ENCODE results near the gene SPAG5.
A peak's percentile ranks its signal among the peaks of the same experiment; 100 is the strongest.

SPAG5 gene

DNA sequence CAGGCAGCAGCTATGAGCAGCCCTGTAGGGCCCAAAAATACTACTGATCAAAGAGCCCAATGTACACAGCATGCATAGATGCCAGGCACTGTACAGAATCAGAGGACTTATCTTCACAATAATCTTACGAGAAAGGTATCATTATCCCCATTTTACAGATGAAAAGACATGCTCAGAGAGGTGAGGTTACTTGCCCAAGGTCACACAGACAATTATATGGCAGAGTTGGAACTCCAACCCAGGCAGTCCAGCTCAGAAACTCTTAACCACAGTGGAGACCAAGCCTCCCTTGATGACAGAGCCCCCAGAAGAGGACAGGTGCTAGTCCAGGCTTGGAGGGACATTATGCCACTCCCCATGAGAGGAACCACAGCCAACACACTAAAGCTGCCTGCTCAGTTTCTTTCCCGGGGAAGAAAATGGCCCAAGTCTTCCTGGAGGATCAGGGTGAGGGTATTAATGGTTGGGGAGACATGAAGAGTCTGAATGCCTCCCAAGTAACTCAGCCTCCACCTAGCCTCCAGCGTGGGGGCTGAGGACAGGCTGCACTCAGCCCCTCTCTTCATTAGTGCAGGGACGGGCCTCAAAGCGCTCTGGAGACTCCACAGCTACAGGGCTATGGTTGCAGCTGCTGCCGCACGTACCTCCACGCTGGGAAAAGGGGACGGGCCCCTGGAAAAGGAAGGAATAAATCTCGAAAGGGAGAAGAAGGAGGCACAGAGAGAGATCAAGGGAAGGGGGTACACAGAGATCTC is 47.2 kb downstream of the SPAG5 start:
- DNase-seq, result no peak
- Histone ChIP-seq H4K20me1 (ENCODE audit: insufficient read depth, low read length) (no peaks in the 10 kb centered on the region), H3K9me2 (replicated peaks; ENCODE audit: insufficient read depth, low read length) (no peaks in the 10 kb centered on the region), H3F3A (ENCODE audit: insufficient read depth, low read length) (no peaks in the 10 kb centered on the region; the same call in 1 of the 2 replicates), H3K4me2 (ENCODE audit: low read depth, low read length) (peak overlapping the region; percentile 88; the same call in 1 of the 2 replicates), H3K9me3 (replicated peaks; ENCODE audit: insufficient read depth, low read length) (no peaks in the 10 kb centered on the region), H3K79me2 (ENCODE audit: low read length) (no peaks in the 10 kb centered on the region), H3K27ac (ENCODE audit: low read length) (no peak overlapping the region), H3K27me3 (replicated peaks; ENCODE audit: insufficient read depth, low read length) (0 out of 2 replicates have a peak, but pooled peaks cover 5% of the 10 kb centered on the region), H3K36me3 (replicated peaks; ENCODE audit: insufficient read depth, low read length) (no peaks in the 10 kb centered on the region), H3K9ac (ENCODE audit: low read length) (no peak overlapping the region; the same call in 1 of the 2 replicates), H3K4me3 (ENCODE audit: low read length) (peak overlapping the region; percentile 81), H2AFZ (ENCODE audit: low read length) (no peak overlapping the region), H3K4me1 (ENCODE audit: low read length) (peaks cover 3% of the 10 kb centered on the region; the same call in 1 of the 2 replicates)
- no peak for TF ChIP-seq EZH2phosphoT487 (IDR thresholded peaks at IDR 0.05; ENCODE audit: low read length)
- no peak for TF ChIP-seq CTCF (IDR thresholded peaks at IDR 0.05; ENCODE audit: low read length)
- TF ChIP-seq EZH2 (optimal IDR thresholded peaks at IDR 0.05; ENCODE audit: low read depth, low read length), result no peak

DNA sequence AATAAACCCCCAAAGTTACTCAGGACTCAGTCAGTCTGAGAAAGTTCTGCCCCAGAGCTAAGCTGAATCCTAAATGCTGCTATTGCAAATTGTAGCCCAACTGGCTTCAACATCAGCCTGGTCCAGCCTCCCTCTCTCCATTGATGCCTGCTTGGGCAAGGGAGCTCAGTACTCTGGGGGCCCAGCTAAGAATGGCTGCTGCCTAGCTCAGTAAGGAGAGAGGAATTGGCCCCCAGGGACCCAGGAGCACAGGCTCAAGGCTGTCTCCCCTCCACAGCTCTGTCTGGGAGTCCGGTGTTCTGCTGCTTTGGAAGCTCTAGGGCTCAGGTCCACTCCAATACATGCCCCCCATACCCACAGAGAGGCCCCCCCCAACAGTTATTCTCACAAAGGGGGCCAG is 48.0 kb downstream of the SPAG5 start:
- H3K4me3 ChIP-seq (ENCODE audit: low read length), result no peak overlapping the region
- H3K36me3 ChIP-seq (replicated peaks; ENCODE audit: insufficient read depth, low read length), result no peaks in the 10 kb centered on the region
- no peak overlapping the region for H3K4me2 ChIP-seq (ENCODE audit: low read depth, low read length)
- H3K4me1 ChIP-seq (ENCODE audit: low read length), result peaks cover 3% of the 10 kb centered on the region; the same call in 1 of the 2 replicates
- H3K9ac ChIP-seq (ENCODE audit: low read length), result no peak overlapping the region
- no peak overlapping the region for H3K27ac ChIP-seq (ENCODE audit: low read length)
- H4K20me1 ChIP-seq (ENCODE audit: insufficient read depth, low read length), result no peaks in the 10 kb centered on the region
- H3F3A ChIP-seq (ENCODE audit: insufficient read depth, low read length), result no peaks in the 10 kb centered on the region; the same call in 1 of the 2 replicates
- no peaks in the 10 kb centered on the region for H3K9me2 ChIP-seq (replicated peaks; ENCODE audit: insufficient read depth, low read length)
- no peak overlapping the region for H2AFZ ChIP-seq (ENCODE audit: low read length)
- no peak for DNase-seq
- TF ChIP-seq EZH2phosphoT487 (IDR thresholded peaks at IDR 0.05; ENCODE audit: low read length) (no peak), EZH2 (optimal IDR thresholded peaks at IDR 0.05; ENCODE audit: low read depth, low read length) (no peak), CTCF (IDR thresholded peaks at IDR 0.05; ENCODE audit: low read length) (no peak)
- H3K79me2 ChIP-seq (ENCODE audit: low read length), result no peaks in the 10 kb centered on the region
- no peaks in the 10 kb centered on the region for H3K9me3 ChIP-seq (replicated peaks; ENCODE audit: insufficient read depth, low read length)
- H3K27me3 ChIP-seq (replicated peaks; ENCODE audit: insufficient read depth, low read length), result 0 out of 2 replicates have a peak, but pooled peaks cover 5% of the 10 kb centered on the region

DNA sequence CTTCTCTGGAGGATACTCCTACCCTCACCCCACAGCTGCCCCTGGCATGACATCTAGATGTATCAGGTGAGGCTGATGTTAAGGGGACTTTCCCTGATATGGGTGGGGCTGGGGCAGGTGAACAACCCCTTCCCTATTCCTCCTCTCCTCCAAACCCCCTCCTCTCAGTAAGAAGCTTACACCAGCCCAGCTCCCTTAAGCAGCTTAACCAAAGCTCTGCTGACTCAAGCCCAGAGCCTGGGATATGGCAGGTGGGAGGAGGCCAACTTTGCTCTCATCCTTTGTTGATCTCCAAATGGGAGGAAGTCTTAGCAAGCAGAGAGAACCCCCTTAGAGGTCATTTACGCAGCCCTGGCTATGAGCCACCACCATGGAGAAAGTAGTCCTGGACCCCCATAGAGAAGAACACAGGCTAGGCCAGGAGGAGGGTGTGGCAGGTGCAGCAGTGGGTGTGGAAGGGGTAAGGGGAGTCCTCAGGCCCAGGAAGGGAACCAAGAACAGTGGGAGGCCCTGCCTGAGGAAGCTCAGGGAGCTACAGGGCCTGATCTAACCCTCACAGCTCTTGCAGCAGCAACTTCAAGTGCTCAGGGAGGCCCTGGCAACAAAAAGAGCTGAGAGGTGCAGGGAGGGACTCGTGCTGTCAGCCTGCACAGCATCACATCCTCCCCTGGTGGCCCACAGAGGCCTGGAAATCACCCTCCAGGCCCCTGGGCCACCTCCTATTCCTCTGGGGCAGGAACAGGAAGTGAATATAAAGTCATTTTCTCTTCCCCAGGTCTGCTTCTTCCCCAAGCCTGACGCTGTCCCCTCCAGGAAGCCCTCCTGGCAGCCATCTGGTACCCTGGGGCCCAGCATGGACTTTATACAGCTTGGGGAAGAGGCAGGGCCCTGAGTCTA is 49.3 kb downstream of the SPAG5 start:
- peaks cover 3% of the 10 kb centered on the region; the same call in 1 of the 2 replicates for H3K4me1 ChIP-seq (ENCODE audit: low read length)
- no peak overlapping the region for H3K9ac ChIP-seq (ENCODE audit: low read length)
- DNase-seq, result no peak
- H3K4me2 ChIP-seq (ENCODE audit: low read depth, low read length), result no peak overlapping the region
- no peaks in the 10 kb centered on the region for H3K36me3 ChIP-seq (replicated peaks; ENCODE audit: insufficient read depth, low read length)
- no peaks in the 10 kb centered on the region for H3K9me2 ChIP-seq (replicated peaks; ENCODE audit: insufficient read depth, low read length)
- 0 out of 2 replicates have a peak, but pooled peaks cover 5% of the 10 kb centered on the region for H3K27me3 ChIP-seq (replicated peaks; ENCODE audit: insufficient read depth, low read length)
- H3K79me2 ChIP-seq (ENCODE audit: low read length), result no peaks in the 10 kb centered on the region
- H3K4me3 ChIP-seq (ENCODE audit: low read length), result no peak overlapping the region
- TF ChIP-seq EZH2 (optimal IDR thresholded peaks at IDR 0.05; ENCODE audit: low read depth, low read length) (no peak), EZH2phosphoT487 (IDR thresholded peaks at IDR 0.05; ENCODE audit: low read length) (no peak), CTCF (IDR thresholded peaks at IDR 0.05; ENCODE audit: low read length) (no peak)
- no peaks in the 10 kb centered on the region for H3K9me3 ChIP-seq (replicated peaks; ENCODE audit: insufficient read depth, low read length)
- no peaks in the 10 kb centered on the region; the same call in 1 of the 2 replicates for H3F3A ChIP-seq (ENCODE audit: insufficient read depth, low read length)
- H3K27ac ChIP-seq (ENCODE audit: low read length), result no peak overlapping the region
- no peaks in the 10 kb centered on the region for H4K20me1 ChIP-seq (ENCODE audit: insufficient read depth, low read length)
- no peak overlapping the region for H2AFZ ChIP-seq (ENCODE audit: low read length)
